ENCODE results near the gene HTR3B.
"Not testable (repeated sequence)": the region's sequence is repeated elsewhere in the genome, so short reads cannot be mapped to it uniquely, and the experiment has no call there.

Gene HTR3B, protein sequence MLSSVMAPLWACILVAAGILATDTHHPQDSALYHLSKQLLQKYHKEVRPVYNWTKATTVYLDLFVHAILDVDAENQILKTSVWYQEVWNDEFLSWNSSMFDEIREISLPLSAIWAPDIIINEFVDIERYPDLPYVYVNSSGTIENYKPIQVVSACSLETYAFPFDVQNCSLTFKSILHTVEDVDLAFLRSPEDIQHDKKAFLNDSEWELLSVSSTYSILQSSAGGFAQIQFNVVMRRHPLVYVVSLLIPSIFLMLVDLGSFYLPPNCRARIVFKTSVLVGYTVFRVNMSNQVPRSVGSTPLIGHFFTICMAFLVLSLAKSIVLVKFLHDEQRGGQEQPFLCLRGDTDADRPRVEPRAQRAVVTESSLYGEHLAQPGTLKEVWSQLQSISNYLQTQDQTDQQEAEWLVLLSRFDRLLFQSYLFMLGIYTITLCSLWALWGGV

DNA sequence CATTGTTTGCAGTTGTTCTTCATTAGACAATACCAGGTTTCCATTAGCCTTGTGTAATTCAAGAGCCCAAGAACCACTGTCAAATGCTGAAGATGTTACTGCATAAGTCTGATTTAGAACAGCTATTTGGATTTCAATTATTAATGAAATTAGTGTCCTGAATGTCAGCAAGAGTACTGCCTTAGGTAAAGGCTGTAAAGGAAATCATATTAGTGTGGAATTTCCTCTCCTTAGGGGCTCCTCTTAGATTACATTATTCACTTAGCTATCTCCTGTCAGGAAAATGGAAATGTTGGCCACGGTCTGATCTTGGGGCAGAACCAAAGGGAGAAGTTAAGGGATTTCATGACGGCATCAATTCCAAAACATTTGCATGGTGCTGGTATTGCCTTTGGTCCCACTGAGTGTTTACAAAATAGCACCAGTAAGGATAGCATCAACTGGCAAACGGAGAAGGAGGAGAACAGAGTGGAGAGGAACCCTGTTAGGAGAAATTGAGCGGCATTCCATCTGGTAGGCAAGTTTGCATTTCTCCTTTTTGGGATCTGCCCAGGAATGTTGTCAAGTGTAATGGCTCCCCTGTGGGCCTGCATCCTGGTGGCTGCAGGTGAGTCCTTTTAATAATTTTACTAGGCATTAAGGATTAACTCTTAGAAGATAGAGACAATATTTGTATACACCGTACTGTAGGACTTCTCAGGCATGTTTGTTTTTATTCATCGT, at the start of gene HTR3B:
Gene HTR3B (plus strand): TSS at position 418 of the 723 bp plus-strand sequence. CDS start 138 bp downstream, at position 556.
- in situ Hi-C loops (cut with HindIII; ENCODE audit: low sequenced_read_pairs), result loop anchor here (5.0 kb wide), 1 partner anchor 353 kb away; no protein-coding TSS in a partner anchor

DNA sequence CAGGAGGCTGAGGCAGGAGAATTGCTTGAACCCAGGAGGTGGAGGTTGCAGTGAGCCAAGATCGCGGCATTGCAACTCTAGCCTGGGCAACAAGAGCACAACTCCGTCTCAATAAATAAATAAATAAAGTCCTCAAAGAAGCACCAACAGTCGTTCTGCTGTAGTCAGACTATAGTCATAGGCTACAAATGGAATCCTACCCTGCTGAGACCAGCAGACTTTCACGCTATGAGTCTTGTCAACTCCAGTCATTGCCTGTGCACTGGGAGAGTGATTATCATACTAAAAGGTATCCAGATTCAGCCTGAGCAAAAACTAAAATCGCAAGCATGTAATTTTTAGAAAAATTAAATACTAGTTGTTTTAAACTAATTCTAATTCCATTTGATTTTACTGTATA, 48.8 kb upstream of the HTR3B start:
- in situ Hi-C loops (cut with HindIII; ENCODE audit: low sequenced_read_pairs), result no loop called here

DNA sequence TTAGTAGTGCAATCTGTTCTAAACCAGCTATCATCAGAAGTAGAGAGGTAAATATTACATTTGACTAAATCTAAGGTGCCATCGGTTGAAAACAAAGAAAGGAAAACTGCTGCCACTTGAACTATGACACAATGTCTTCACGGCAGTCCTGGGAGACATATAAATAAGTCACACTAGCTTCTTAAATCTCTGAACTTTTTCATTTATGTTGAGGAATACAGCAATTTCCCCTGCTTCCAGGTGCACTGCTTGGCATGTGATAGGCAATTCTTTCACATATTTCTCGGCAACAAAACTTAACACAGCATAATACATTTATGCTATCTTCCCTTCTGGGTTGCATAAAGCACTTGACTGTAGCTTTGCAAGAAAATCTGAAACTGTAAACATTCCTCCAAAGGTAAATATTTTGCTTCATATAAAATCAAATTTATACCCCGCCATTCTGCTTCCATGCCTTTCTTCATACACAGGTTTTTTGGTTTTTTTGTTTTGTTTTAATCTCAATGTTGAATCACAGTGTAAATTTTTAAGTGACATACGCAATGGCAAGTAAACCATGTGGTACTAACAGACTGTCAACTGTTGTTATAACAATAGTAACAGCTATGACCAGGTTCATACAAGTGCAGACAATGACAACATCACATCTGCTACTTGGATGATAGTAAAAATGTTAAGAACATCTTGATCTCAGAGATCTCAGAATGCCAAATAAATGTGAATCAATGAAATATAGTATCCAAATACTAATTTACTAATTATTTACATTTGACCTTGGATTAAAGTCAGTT, 47.4 kb upstream of the HTR3B start:
- in situ Hi-C loops (cut with HindIII; ENCODE audit: low sequenced_read_pairs), result no loop called here

DNA sequence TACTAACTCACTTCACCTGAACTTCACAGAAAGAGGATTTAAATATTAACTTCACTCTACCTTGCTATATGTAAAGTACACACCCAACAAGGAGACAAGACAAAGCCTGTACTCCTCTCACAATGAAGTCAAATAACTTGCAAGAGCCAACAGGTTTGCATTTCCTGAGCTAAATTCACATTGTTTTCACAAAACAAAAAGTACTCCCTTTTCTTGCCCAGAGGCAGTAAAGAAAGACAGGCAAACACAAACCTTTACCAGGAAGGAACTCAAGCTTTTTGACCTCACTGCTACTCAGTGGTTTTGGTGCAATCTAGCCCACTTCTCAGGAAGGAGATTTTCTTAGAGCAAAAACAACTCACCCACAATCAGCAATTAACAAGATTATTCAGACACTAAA, 44.9 kb upstream of the HTR3B start:
- in situ Hi-C loops (cut with HindIII; ENCODE audit: low sequenced_read_pairs), result no loop called here

DNA sequence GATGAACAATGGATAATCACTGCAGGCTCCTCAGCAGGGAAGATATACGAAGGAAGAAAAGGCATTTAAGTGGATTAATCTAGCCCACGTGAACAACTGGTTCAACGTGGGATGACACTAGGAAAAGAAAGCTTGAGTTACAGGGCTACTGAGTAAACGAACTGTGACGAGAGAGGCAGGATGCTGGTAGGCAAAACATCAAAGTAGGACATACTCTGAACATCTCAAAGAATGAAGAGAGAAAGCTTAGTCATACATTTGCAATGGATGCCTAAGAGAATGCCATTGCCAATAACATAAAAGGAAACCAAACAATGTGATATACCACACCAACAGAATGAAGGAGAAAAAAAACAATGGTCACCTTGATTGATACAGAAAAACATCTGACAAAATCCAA, 42.2 kb upstream of the HTR3B start:
- in situ Hi-C loops (cut with HindIII; ENCODE audit: low sequenced_read_pairs), result no loop called here

DNA sequence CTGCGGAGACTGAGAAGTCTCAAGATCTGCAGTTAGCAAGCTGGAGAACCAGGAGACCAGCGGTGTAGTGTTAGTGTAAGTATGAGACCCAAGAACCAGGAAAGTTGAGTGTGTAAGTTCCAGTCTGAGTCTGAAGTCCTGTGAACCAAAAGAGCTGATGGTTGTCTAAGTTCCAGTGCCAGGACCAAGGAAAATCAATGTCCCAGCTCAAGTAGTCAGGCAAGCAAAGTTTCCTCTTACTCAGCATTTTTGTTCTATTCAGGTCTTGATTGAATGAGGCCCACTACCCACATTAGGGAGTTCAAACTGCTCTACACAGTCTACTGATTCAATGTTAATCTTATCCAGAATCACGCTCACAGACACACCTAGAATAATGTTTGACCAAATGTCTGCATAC, 40.2 kb upstream of the HTR3B start:
- in situ Hi-C loops (cut with HindIII; ENCODE audit: low sequenced_read_pairs), result no loop called here

DNA sequence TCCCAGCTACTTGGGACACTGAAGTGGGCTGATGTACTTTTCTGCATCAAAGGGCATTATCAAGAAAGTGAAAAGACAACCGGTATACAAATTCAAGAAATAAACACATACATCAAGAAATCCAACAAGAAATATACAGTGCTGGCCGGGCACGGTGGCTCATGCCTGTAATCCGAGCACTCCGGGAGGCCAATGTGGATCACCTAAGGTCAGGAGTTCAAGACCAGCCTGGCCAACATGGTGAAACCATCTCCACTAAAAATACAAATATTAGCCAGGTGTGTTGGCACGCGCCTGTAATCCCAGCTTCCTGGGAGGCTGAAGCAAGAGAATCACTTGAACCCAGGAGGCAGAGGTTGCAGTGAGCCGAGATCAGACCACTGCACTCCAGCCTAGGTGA, 38.7 kb upstream of the HTR3B start:
- in situ Hi-C loops (cut with HindIII; ENCODE audit: low sequenced_read_pairs), result no loop called here

DNA sequence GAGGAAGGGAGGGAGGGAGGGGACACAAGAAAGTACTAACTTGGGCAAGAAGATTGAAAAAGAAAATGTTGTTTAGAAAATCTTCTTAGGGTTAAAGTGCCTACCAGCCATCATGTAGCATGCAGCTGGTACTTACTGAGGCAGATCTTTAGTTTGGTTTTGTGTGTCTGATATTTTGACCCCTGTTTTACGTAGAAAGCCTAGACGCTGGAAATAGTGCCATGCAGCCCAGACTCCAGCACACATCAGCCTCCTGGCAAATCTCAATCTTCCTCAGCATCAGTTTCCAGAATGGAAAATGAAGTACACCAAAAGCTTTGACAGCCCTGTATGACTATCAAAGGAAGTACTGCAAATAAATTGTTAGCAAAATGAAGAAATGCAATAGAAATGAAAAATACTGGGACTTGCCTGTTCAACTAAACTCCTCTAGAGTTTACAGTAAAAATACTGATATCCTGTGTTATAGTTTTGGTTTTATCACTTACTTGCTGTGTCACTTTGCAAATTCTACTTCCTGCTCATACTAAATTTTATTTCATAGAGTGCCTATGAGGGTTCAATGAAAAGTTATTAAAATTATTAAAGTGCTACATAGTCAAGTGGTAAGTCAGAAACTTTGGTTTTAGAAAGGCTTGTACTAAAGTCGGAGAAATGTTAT, 36.6 kb upstream of the HTR3B start:
- in situ Hi-C loops (cut with HindIII; ENCODE audit: low sequenced_read_pairs), result no loop called here

DNA sequence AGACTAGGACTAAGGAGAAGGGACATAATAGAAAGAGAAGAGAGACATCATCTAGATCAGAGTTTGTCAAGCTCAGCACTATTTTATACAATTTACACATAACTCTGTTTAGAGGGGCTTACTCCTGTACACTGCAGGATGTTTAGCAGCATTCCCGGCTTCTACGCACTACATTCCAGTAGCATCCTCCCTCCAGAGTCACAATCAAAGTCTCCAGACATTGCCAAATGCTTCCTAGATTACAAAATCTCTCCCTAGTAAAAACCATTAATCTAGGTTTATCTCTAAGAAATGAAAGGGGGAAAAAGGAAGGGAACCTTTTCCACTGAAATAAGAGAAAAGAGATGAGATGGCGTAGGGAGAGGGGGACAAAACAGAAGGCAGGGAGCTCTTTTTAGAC, 33.3 kb upstream of the HTR3B start:
- in situ Hi-C loops (cut with HindIII; ENCODE audit: low sequenced_read_pairs), result no loop called here

DNA sequence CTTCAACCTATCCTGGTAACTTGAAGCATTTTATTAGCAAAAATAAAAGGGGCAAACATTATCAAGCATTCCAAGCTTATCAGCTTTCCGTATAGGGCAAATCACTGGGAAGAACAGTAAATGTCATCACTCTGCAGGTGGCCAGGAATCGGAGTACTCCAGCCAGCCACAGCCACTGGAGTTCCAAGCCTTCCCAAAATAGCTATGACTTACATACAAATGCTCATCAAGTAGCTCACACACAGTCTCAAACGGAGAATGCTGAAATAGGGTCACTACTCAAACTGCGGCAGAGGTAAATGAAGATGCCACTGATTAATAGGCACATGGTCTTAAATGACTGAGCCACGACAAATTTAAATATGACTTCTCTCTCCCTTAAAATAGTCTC, 31.4 kb upstream of the HTR3B start:
- in situ Hi-C loops (cut with HindIII; ENCODE audit: low sequenced_read_pairs), result no loop called here

DNA sequence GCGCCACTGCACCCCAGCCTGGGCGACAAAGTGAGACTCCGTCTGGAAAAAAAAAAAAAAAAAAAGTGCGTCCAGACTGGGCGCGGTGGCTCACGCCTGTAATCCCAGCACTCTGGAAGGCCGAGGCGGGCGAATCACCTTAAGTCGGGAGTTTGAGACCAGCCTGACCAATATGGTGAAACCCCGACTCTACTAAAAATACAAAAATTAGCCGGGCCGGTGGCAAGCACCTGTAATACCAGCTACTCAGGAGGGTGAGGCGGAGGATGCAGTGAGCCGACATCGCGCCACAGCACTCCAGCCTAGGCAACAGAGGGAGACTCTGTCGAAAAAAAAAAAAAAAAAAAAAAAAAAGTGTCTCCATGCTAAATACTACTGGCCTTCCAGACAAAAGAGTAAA, 30.5 kb upstream of the HTR3B start:
- in situ Hi-C loops (cut with HindIII; ENCODE audit: low sequenced_read_pairs), result no loop called here

DNA sequence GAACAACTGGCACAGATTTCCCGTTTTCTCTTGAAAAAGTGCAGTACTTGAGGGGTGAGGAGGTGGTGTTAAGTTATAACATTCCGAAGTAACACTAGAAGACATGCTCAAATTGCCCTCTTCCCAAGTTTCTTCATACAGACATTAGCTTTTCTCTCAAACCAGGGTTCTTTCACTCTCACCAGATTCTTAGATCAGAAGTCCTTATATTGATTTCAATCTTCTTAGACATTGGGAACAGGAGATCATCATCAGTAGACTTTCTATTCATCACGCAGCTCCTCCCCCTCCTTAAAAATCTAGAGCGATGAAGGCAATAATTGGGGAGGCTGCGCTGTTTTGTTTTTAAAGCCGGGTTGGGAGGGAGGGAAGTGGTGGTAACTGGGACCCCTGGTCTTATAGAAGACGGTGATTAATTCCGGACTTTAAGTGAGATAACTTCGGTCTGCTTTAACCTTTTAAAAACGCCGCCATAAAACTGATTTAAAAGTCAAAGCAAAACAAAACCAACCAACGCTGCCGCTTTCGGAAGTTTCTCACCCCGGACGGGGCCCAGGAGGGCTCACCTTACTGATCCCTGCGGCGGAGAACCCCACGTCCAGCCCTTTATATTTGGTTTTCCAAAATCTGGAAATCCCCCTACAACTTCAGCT, 29.9 kb upstream of the HTR3B start:
- in situ Hi-C loops (cut with HindIII; ENCODE audit: low sequenced_read_pairs), result no loop called here

DNA sequence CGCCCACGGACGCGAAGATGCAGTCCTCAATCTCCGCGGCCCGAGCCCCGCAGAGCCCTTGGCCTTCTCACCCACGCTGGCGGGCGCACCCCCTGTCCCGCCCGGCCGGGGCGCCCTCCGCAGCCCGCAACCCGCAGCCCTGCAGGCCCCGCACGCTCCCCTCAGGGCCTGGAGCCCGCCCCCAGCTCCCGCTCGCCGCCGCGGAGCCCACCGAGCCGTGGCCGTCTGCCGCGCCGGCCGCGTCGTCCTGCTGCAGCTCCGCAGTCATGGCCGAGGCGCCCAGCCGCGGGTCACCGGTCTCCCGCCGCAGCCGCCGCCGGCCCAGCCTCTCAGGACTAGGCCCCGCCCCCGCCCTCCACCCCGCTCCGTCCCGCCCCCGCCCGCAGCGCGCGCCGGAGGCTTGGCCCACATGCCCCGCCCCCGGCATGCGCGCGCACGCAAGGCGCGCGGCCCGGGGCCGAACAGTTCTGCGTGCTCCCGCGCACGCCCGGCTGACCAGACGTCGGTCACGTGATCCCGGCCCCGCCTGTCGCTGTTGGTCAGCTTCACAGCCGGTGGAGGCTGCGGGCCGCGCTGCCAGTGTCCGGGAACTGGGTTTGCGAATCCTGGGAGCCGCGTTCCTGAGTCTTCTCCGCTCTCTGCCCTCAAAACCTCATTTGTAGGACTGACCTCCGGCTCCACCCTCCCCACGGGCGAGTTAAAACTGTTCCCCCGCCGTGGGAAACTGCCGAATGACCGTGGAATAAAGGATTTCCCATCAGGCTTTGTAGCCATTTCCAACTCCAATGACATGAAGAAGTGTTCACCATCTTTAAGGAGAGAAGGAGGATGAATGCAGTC, 29.1 kb upstream of the HTR3B start, which contains the start of gene USP28:
Gene USP28 (minus strand): TSS at position 339 of the 840 bp plus-strand sequence. CDS start 71 bp downstream, at position 268.
- in situ Hi-C loops (cut with HindIII; ENCODE audit: low sequenced_read_pairs), result no loop called here

DNA sequence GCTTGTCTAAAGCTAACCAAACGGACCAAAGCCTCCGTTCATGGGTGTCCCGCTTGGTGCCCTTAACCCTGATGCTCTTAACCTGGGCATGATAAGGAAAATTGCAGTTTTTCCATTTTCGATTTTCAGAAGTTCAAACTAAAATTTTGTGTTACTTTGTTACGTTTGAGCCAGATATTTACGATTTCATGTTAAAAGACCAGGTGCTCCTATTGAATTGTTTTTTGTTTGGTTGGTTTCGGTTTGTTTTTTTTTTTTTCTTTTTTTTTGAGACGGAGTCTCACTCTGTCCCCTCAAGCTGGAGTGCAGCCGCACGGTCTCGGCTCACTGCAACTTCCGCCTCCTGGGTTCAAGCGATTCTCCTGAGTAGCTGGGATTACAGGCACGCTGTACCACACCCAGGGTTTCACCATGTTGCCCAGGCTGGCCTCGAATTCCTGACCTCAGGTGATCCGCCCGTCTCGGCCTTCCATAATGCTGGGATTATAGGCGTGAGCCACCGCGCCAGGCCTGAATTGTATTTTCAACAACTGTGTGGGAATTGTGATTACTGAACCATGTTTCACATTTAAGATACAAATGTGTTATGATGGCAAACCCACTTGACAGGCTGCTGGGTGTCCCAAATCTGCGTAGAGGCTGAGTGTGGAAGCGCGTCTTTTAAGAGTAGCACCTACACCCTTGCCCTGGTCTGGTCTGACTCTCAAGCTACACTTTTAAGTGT, 28.4 kb upstream of the HTR3B start:
- in situ Hi-C loops (cut with HindIII; ENCODE audit: low sequenced_read_pairs), result no loop called here

DNA sequence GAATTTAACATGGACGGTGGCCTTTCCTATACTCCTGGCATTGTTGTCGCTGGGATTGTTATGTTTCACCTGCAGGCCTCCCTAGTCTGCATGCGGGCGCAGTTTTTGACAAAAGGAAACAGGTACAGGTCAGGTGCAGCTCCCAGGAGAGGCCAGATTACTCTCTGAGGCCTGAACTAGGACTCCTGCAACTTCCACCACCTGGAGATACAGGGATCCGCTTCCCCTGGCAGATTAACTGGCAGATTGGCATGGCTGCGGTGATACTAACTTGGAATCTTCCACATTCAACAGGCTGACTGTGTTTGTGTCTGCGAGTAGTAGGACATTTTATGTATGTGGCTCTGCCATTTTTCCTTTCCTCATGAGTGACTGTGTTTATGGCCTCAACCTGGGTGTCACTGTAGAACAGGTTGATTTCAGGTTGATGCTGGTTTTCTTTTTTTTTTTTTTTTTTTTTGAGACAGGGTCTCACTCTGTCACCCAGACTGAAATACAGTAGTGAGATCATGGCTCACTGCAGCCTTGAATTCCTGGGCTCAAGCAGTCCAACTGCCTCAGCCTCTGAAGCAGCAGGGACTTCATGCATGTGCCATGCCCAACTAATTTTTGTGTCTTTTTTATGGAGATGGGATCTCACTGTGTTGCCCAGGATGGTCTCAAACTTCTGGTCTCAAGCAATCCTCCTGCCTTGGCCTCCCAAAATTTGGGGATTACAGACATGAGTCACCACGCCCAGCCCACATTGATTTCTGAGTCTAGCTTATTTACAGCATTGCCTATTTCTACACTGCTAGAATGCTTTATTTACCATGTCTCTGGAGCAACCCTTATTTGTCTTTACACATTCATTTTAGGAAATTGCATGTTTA, 27.6 kb upstream of the HTR3B start:
- in situ Hi-C loops (cut with HindIII; ENCODE audit: low sequenced_read_pairs), result no loop called here

DNA sequence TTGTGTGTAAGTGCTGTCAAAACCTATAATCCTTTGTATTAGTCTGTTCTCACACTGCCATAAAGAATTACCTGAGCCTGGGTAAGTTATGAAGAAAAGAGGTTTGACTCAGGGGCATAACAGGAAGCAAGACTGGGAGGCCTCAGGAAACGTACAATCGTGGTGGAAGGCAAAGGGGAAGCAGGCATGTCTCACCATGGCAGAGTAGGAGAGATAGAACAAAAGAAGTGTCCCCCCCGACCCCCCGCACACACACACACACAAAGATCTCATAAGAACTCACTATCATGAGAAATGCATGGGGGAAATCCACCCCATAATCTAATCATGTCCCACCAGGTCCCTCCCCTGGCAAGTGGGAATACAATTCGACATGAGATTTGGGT, 26.9 kb upstream of the HTR3B start:
- in situ Hi-C loops (cut with HindIII; ENCODE audit: low sequenced_read_pairs), result no loop called here

DNA sequence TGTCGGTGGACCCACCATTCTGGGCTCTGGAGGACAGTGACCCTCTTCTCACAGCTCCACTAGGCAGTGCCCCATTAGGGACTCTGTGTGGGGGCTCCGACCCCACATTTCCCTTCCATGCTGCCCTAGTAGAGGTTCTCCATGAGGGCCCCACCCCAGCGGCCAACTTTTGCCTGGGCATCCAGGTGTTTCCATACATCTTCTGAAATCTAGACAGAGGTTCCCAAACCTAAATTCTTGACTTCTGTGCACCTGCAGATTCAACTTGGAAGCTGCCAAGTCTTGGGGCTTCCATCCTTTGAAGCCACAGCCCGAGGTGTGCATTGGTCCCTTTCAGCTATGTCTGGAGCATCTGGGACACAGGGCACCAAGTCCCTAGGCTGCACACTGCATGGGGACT, 25.1 kb upstream of the HTR3B start:
- in situ Hi-C loops (cut with HindIII; ENCODE audit: low sequenced_read_pairs), result not testable (repeated sequence)

DNA sequence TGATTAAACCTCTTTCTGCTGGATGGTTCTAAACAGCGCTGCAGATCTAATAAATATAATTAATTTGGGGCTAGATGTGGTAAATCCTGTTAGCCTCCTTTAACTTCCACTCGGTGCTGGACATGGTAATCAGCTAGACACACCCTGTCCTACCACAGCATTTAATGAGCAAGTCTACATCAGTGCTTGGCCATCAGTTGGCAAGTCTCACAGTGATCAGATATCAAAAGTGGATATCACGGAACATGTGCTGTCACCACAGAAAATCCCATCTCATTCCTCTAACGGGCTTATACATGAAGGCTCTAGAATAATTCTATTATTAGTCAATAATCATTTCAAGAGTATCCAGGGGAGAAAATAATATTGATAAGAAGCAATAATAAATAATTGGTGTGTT, 23.6 kb upstream of the HTR3B start:
- in situ Hi-C loops (cut with HindIII; ENCODE audit: low sequenced_read_pairs), result no loop called here

Data from endothelial cell of hepatic sinusoid (primary cell).